GM19025 (cell line): ENCODE results near the gene NUP210.

Experiments used
- ATAC-seq: cut with Tn5 transposase; IDR thresholded peaks from one replicate; pipeline ENCODE4 v1.9.1; 2021; ENCODE audit warnings: mild to moderate bottlenecking, low read depth, moderate library complexity; ENCODE audit not compliant: unreplicated experiment

The NUP210 gene

GRCh38 chr3:13407926-13408325 lies 12.2 kb downstream of the NUP210 start:
- no peak for ATAC-seq

GRCh38 chr3:13407475-13407874 lies 12.6 kb downstream of the NUP210 start:
- ATAC-seq, result no peak

- no peak for ATAC-seq
These were observed 13.9 kb downstream of the NUP210 start for GRCh38 chr3:13406190-13406589.

- ATAC-seq, result no peak
These were observed 14.5 kb downstream of the NUP210 start for GRCh38 chr3:13405614-13406013.

GRCh38 chr3:13404626-13405452 lies 15.3 kb downstream of the NUP210 start:
- no peak for ATAC-seq

GRCh38 chr3:13403847-13404246 lies 16.3 kb downstream of the NUP210 start:
- no peak for ATAC-seq

- no peak for ATAC-seq
These were observed 16.8 kb downstream of the NUP210 start for GRCh38 chr3:13403213-13403819.

GRCh38 chr3:13401149-13401548 lies 19.0 kb downstream of the NUP210 start:
- no peak for ATAC-seq

- no peak for ATAC-seq
These were observed 19.9 kb downstream of the NUP210 start for GRCh38 chr3:13400114-13400673.

GRCh38 chr3:13399603-13400002 lies 20.5 kb downstream of the NUP210 start:
- no peak for ATAC-seq

- ATAC-seq, result no peak
These were observed 22.8 kb downstream of the NUP210 start for GRCh38 chr3:13397316-13397715.

GRCh38 chr3:13394363-13394762 lies 25.8 kb downstream of the NUP210 start:
- ATAC-seq, result no peak

GRCh38 chr3:13393427-13394360 lies 26.4 kb downstream of the NUP210 start:
- no peak for ATAC-seq

- no peak for ATAC-seq
These were observed 28.8 kb downstream of the NUP210 start for GRCh38 chr3:13391308-13391707.

- no peak for ATAC-seq
These were observed 30.7 kb downstream of the NUP210 start for GRCh38 chr3:13389378-13389777.

GRCh38 chr3:13388816-13389215 lies 31.3 kb downstream of the NUP210 start:
- no peak for ATAC-seq

GRCh38 chr3:13385373-13385965 lies 34.7 kb downstream of the NUP210 start:
- ATAC-seq, result no peak

GRCh38 chr3:13380971-13381370 lies 39.2 kb downstream of the NUP210 start:
- no peak for ATAC-seq

GRCh38 chr3:13379201-13379830 lies 40.8 kb downstream of the NUP210 start:
- ATAC-seq, result no peak

- ATAC-seq, result peak; percentile 90
These were observed 42.0 kb downstream of the NUP210 start for GRCh38 chr3:13378155-13378554.
